H9 (cell line): ENCODE data around the gene SMAD7. TPM values are rescaled to one million over a fixed set of nuclear protein-coding genes. Genes with fewer than 3 reads are reported as not detected.

Source experiments
- DNase-seq: peaks from one replicate; pipeline ENCODE4 v3.0.0-alpha.2; 2017
- H2AFZ ChIP-seq: one replicate; pipeline ENCODE4 v1.6.1; 2013; ENCODE audit warnings: mild to moderate bottlenecking, low read length, control low read depth, moderate library complexity
- H2AK5ac ChIP-seq: 2 replicates; pipeline ENCODE4 v1.6.1; 2013; ENCODE audit warnings: low read length, control low read depth, mixed read lengths; ENCODE audit not compliant: insufficient read length
- H2BK120ac ChIP-seq: one replicate; pipeline ENCODE4 v1.6.1; 2013; ENCODE audit warnings: low read depth, mild to moderate bottlenecking, low read length, control low read depth, inconsistent platforms; ENCODE audit not compliant: poor library complexity, severe bottlenecking
- H2BK12ac ChIP-seq: 2 replicates; pipeline ENCODE4 v1.6.1; 2013; ENCODE audit warnings: low read length, control low read depth, mixed read lengths, low read depth; ENCODE audit not compliant: insufficient read length
- H2BK15ac ChIP-seq: 2 replicates; pipeline ENCODE4 v1.6.1; 2013; ENCODE audit warnings: low read depth, low read length, control low read depth
- H2BK20ac ChIP-seq: one replicate; pipeline ENCODE4 v1.6.1; 2013; ENCODE audit warnings: low read depth, mild to moderate bottlenecking, low read length, control low read depth, inconsistent platforms; ENCODE audit not compliant: poor library complexity, severe bottlenecking
- H2BK5ac ChIP-seq: 2 replicates; pipeline ENCODE4 v1.6.1; 2013; ENCODE audit warnings: low read length, control low read depth, mixed read lengths; ENCODE audit not compliant: insufficient read length
- H3K14ac ChIP-seq: 2 replicates; pipeline ENCODE4 v1.6.1; 2013; ENCODE audit warnings: low read length, control low read depth; ENCODE audit not compliant: insufficient read depth
- H3K18ac ChIP-seq: 2 replicates; pipeline ENCODE4 v1.6.1; 2013; ENCODE audit warnings: low read depth, mild to moderate bottlenecking, mixed read lengths, low read length, control low read depth; ENCODE audit not compliant: insufficient read length
- H3K23ac ChIP-seq: 2 replicates; pipeline ENCODE4 v1.6.1; 2013; ENCODE audit warnings: low read length, control low read depth, mixed read lengths, low read depth; ENCODE audit not compliant: insufficient read length
- H3K23me2 ChIP-seq: 2 replicates; pipeline ENCODE4 v1.6.1; 2013; ENCODE audit warnings: low read depth, mild to moderate bottlenecking, mixed read lengths, low read length, control low read depth; ENCODE audit not compliant: insufficient read length, poor library complexity, severe bottlenecking
- H3K27ac ChIP-seq: 2 replicates; pipeline ENCODE4 v1.5.1; 2013; ENCODE audit warnings: low read length, control low read depth, mixed read lengths, low read depth; ENCODE audit not compliant: insufficient read length
- H3K27me3 ChIP-seq: 2 replicates; pipeline ENCODE4 v1.6.1; 2013; ENCODE audit warnings: low read length, control low read depth, inconsistent platforms; ENCODE audit not compliant: insufficient read depth
- H3K4ac ChIP-seq: 2 replicates; pipeline ENCODE4 v1.6.1; 2013; ENCODE audit warnings: low read depth, mild to moderate bottlenecking, control low read depth, inconsistent platforms, low read length, moderate library complexity
- H3K4me1 ChIP-seq: 2 replicates; pipeline ENCODE4 v1.6.1; 2013; ENCODE audit warnings: low read length, control low read depth, inconsistent platforms; ENCODE audit not compliant: insufficient read depth
- H3K4me2 ChIP-seq: 2 replicates; pipeline ENCODE4 v1.6.1; 2013; ENCODE audit warnings: low read length, control low read depth, mixed read lengths; ENCODE audit not compliant: insufficient read length, insufficient read depth
- H3K56ac ChIP-seq: 2 replicates; pipeline ENCODE4 v1.6.1; 2013; ENCODE audit warnings: low read depth, mild to moderate bottlenecking, mixed read lengths, low read length, control low read depth; ENCODE audit not compliant: insufficient read length
- H3K79me1 ChIP-seq: 2 replicates; pipeline ENCODE4 v1.6.1; 2013; ENCODE audit warnings: low read depth, mild to moderate bottlenecking, moderate library complexity, low read length, control low read depth, inconsistent platforms; ENCODE audit not compliant: insufficient read depth, poor library complexity, severe bottlenecking
- H3K79me2 ChIP-seq: 2 replicates; pipeline ENCODE4 v1.6.1; 2013; ENCODE audit warnings: low read length, control low read depth, inconsistent platforms; ENCODE audit not compliant: insufficient read depth
- H3K9ac ChIP-seq: 2 replicates; pipeline ENCODE4 v1.6.1; 2013; ENCODE audit warnings: low read length, control low read depth, mixed read lengths; ENCODE audit not compliant: insufficient read length; ENCODE audit errors: extremely low read depth
- H3K9me3 ChIP-seq: one replicate; pipeline ENCODE4 v1.6.1; 2013; ENCODE audit warnings: low read depth, low read length, inconsistent platforms; ENCODE audit not compliant: control insufficient read depth
- H3T11ph ChIP-seq: one replicate; pipeline ENCODE4 v1.6.1; 2013; ENCODE audit warnings: mild to moderate bottlenecking, low read length, control low read depth, inconsistent platforms
- H4K20me1 ChIP-seq: one replicate; pipeline ENCODE4 v1.6.1; 2013; ENCODE audit not compliant: control insufficient read depth, insufficient read length, insufficient read depth
- H4K5ac ChIP-seq: 2 replicates; pipeline ENCODE4 v1.6.1; 2013; ENCODE audit warnings: low read depth, mild to moderate bottlenecking, mixed read lengths, low read length, control low read depth; ENCODE audit not compliant: insufficient read length
- H4K8ac ChIP-seq: replicated peaks from 2 replicates; pipeline ENCODE4 v1.6.1; 2013; ENCODE audit warnings: low read length, control low read depth, mixed read lengths, low read depth; ENCODE audit not compliant: insufficient read length
- H4K91ac ChIP-seq: 2 replicates; pipeline ENCODE4 v1.6.1; 2013; ENCODE audit warnings: low read depth, mild to moderate bottlenecking, moderate library complexity, mixed read lengths, low read length, control low read depth; ENCODE audit not compliant: insufficient read length
- H3K27ac Mint-ChIP-seq, 3 experiments: 2 replicates in 2 of 3; 3 replicates in 1 of 3; pipeline ENCODE4 v1.8.0; 2020 to 2021; ENCODE audit warnings: mixed read lengths in 3 of 3, mild to moderate bottlenecking in 1 of 3, moderate library complexity in 1 of 3
- H3K27me3 Mint-ChIP-seq: 2 replicates; pipeline ENCODE4 v1.8.0; 2021; ENCODE audit warnings: low read depth, mild to moderate bottlenecking, moderate library complexity, mixed read lengths
- H3K36me3 Mint-ChIP-seq, 3 experiments: 2 replicates in 2 of 3; 3 replicates in 1 of 3; pipeline ENCODE4 v1.8.0; 2020 to 2021; ENCODE audit warnings: low read depth in 3 of 3, mixed read lengths in 3 of 3; ENCODE audit not compliant: insufficient read depth in 1 of 3
- H3K4me1 Mint-ChIP-seq, 2 experiments: 2 replicates each; pipeline ENCODE4 v1.8.0; 2020; ENCODE audit warnings: mixed read lengths in 2 of 2
- H3K4me3 Mint-ChIP-seq, 2 experiments: 2 replicates in 1 of 2; 3 replicates in 1 of 2; pipeline ENCODE4 v1.8.0; 2020 to 2021; ENCODE audit warnings: mild to moderate bottlenecking in 2 of 2, mixed read lengths in 2 of 2, moderate library complexity in 1 of 2
- H3K9me3 Mint-ChIP-seq, 2 experiments: 2 replicates in 1 of 2; 3 replicates in 1 of 2; pipeline ENCODE4 v1.8.0; 2020; ENCODE audit warnings: mild to moderate bottlenecking in 2 of 2, mixed read lengths in 2 of 2, moderate library complexity in 1 of 2
- CTCF ChIP-seq: fragments of 200-600 bp; sonication (generic); conservative IDR thresholded peaks from 3 replicates; pipeline ENCODE4 v1.8.0; 2021; ENCODE audit warnings: antibody characterized with exemption, mild to moderate bottlenecking
- WGBS: extraction: QIAGEN DNeasy Blood & Tissue Kit; methylation state at CpG from one replicate; pipeline ENCODE4 v1.1.7; 2013; ENCODE audit warnings: missing lambda C conversion rate, low lambda C conversion rate, mixed read lengths; ENCODE audit not compliant: insufficient read length; ENCODE audit errors: extremely low coverage; 5-methylcytosine and 5-hydroxymethylcytosine counted together
- total RNA-seq: library from RNA; stranded (reverse); gene quantifications from 2 replicates; pipeline ENCODE4 v1.2.1, GENCODE V29; 2021

SMAD7 gene
- total RNA-seq, 1 experiment from 2014 or later: 27.7 TPM

- peaks cover 67 to 72% of the 10 kb centered on the region in 2 experiments for H3K4me1 Mint-ChIP-seq
- Histone ChIP-seq H2AFZ (no peak overlapping the region), H4K8ac (no peak overlapping the region), H2BK20ac (no peak overlapping the region), H2BK120ac (no peak overlapping the region), H3K27me3 (no peaks in the 10 kb centered on the region; the same call in 1 of the 2 replicates), H2AK5ac (no peak overlapping the region), H3T11ph (no peak overlapping the region), H3K18ac (no peak overlapping the region), H2BK5ac (no peak overlapping the region), H3K23me2 (peaks cover 3% of the 10 kb centered on the region), H3K23ac (no peak overlapping the region), H3K9ac (no peak overlapping the region), H3K79me2 (no peaks in the 10 kb centered on the region), H3K9me3 (no peaks in the 10 kb centered on the region), H3K56ac (no peak overlapping the region), H4K20me1 (no peaks in the 10 kb centered on the region), H4K91ac (no peak overlapping the region), H3K14ac (no peak overlapping the region), H3K4ac (no peak overlapping the region), H2BK12ac (no peak overlapping the region), H3K27ac (no peak overlapping the region), H4K5ac (no peak overlapping the region), H2BK15ac (no peak overlapping the region), H3K79me1 (no peaks in the 10 kb centered on the region), H3K4me1 (peaks cover 17% of the 10 kb centered on the region), H3K4me2 (no peak overlapping the region)
- no peak for TF ChIP-seq CTCF
- H3K36me3 Mint-ChIP-seq: no peaks in the 10 kb centered on the region; a peak in 1 of 7 replicates
- no CpG with 5 or more reads among the region's 4 CpGs for WGBS
- H3K27ac Mint-ChIP-seq: no peak overlapping the region
- peaks cover 15% of the 10 kb centered on the region for H3K27me3 Mint-ChIP-seq
- no peak overlapping the region for H3K4me3 Mint-ChIP-seq
- no peaks in the 10 kb centered on the region; a peak in 1 of 5 replicates for H3K9me3 Mint-ChIP-seq
- DNase-seq: no peak
These were observed 6.9 kb upstream of the SMAD7 start for GRCh38 chr18:48957616-48958015.
